HFFc6 (cell line): Measurements from ENCODE around the gene TSPAN11. TPM values are rescaled to one million over a fixed set of nuclear protein-coding genes. Genes with fewer than 3 reads are reported as not detected.

ENCODE experiments used
- DNase-seq: peaks from one replicate; pipeline ENCODE4 v3.0.0-alpha.2; 2018
- H3K27ac Mint-ChIP-seq: 2 replicates; pipeline ENCODE4 v1.8.0; 2020; ENCODE audit warnings: mild to moderate bottlenecking, mixed read lengths
- H3K27me3 Mint-ChIP-seq: 2 replicates; pipeline ENCODE4 v1.8.0; 2021; ENCODE audit warnings: mild to moderate bottlenecking, moderate library complexity, mixed read lengths; ENCODE audit not compliant: insufficient read depth
- H3K36me3 Mint-ChIP-seq: 2 replicates; pipeline ENCODE4 v1.8.0; 2021; ENCODE audit warnings: low read depth, mixed read lengths
- H3K4me1 Mint-ChIP-seq: 2 replicates; pipeline ENCODE4 v1.8.0; 2020; ENCODE audit warnings: low read depth, mixed read lengths
- H3K4me3 Mint-ChIP-seq: 2 replicates; pipeline ENCODE4 v1.8.0; 2020; ENCODE audit warnings: mild to moderate bottlenecking, moderate library complexity, mixed read lengths
- H3K9me3 Mint-ChIP-seq: 2 replicates; pipeline ENCODE4 v1.8.0; 2020; ENCODE audit warnings: mild to moderate bottlenecking, mixed read lengths
- CTCF ChIP-seq: fragments of 200-600 bp; sonication (generic); IDR thresholded peaks from 2 replicates; pipeline ENCODE4 v1.5.0; 2021; ENCODE audit warnings: antibody characterized with exemption, mild to moderate bottlenecking
- total RNA-seq, 6 experiments: library from RNA; stranded (reverse); fragmentation: NEBNext Ultra II Directional; extraction: Animal tissue kit (Norgen Biotek cat#: 25700); gene quantifications; 2 replicates in 1 of 6; 3 replicates in 5 of 6; pipeline ENCODE4 v1.2.3, GENCODE V29; 2021

Gene TSPAN11
- total RNA-seq, 6 experiments from 2014 or later, result 0.17 to 0.18 TPM; not detected in 4

GRCh38 chr12:31005944-31006361 is 79.4 kb downstream of the TSPAN11 start:
- no peaks in the 10 kb centered on the region for H3K36me3 Mint-ChIP-seq
- no peak for TF ChIP-seq CTCF
- H3K4me3 Mint-ChIP-seq, result peak overlapping the region; percentile 49
- DNase-seq, result peak; percentile 95
- H3K27me3 Mint-ChIP-seq, result peaks cover 6% of the 10 kb centered on the region
- no peaks in the 10 kb centered on the region for H3K9me3 Mint-ChIP-seq
- peak overlapping the region; percentile 83 for H3K27ac Mint-ChIP-seq
- peaks cover 44% of the 10 kb centered on the region for H3K4me1 Mint-ChIP-seq

- Mint-ChIP-seq H3K27me3 (peaks cover 4% of the 10 kb centered on the region), H3K36me3 (no peaks in the 10 kb centered on the region), H3K9me3 (no peaks in the 10 kb centered on the region), H3K4me1 (peaks cover 37% of the 10 kb centered on the region), H3K4me3 (no peak overlapping the region), H3K27ac (peak overlapping the region; percentile 83)
- TF ChIP-seq CTCF, result no peak
- DNase-seq, result no peak
Observed at GRCh38 chr12:31006416-31007152, 80.0 kb downstream of the TSPAN11 start.

GRCh38 chr12:31007153-31007495 is 80.6 kb downstream of the TSPAN11 start:
- no peaks in the 10 kb centered on the region for H3K36me3 Mint-ChIP-seq
- TF ChIP-seq CTCF, result no peak
- H3K4me3 Mint-ChIP-seq, result no peak overlapping the region
- H3K4me1 Mint-ChIP-seq, result peaks cover 37% of the 10 kb centered on the region
- no peak for DNase-seq
- H3K9me3 Mint-ChIP-seq, result no peaks in the 10 kb centered on the region
- peaks cover 4% of the 10 kb centered on the region for H3K27me3 Mint-ChIP-seq
- no peak overlapping the region for H3K27ac Mint-ChIP-seq

- H3K36me3 Mint-ChIP-seq, result no peaks in the 10 kb centered on the region
- DNase-seq, result no peak
Observed at GRCh38 chr12:31007636-31008175, 81.2 kb downstream of the TSPAN11 start.

GRCh38 chr12:31008241-31008761 is 81.8 kb downstream of the TSPAN11 start:
- Mint-ChIP-seq H3K36me3 (no peaks in the 10 kb centered on the region), H3K27me3 (peaks cover 3% of the 10 kb centered on the region), H3K9me3 (no peaks in the 10 kb centered on the region), H3K27ac (0 out of 2 replicates have a peak overlapping the region, but pooled peaks have one; percentile 10), H3K4me3 (no peak overlapping the region), H3K4me1 (peaks cover 32% of the 10 kb centered on the region)
- no peak for DNase-seq
- TF ChIP-seq CTCF, result no peak

More at GRCh38 chr12:31007636-31008175, 81.2 kb downstream of the TSPAN11 start:
- H3K9me3 Mint-ChIP-seq, result no peaks in the 10 kb centered on the region
- peaks cover 37% of the 10 kb centered on the region for H3K4me1 Mint-ChIP-seq
- H3K27me3 Mint-ChIP-seq, result peaks cover 2% of the 10 kb centered on the region
- no peak overlapping the region for H3K4me3 Mint-ChIP-seq
- peak overlapping the region; percentile 10; the same call in 1 of the 2 replicates for H3K27ac Mint-ChIP-seq
- TF ChIP-seq CTCF, result no peak
